SW 1271 (cell line): Measurements from ENCODE around the gene TMEM205.
"Not testable (repeated sequence)": the region's sequence is repeated elsewhere in the genome, so short reads cannot be mapped to it uniquely, and the experiment has no call there.

Source experiments
- DNase-seq, 2 experiments: peaks; one replicate each; lab custom pipeline; 2025; lab: John Stamatoyannopoulos, UW

TMEM205 gene

DNA sequence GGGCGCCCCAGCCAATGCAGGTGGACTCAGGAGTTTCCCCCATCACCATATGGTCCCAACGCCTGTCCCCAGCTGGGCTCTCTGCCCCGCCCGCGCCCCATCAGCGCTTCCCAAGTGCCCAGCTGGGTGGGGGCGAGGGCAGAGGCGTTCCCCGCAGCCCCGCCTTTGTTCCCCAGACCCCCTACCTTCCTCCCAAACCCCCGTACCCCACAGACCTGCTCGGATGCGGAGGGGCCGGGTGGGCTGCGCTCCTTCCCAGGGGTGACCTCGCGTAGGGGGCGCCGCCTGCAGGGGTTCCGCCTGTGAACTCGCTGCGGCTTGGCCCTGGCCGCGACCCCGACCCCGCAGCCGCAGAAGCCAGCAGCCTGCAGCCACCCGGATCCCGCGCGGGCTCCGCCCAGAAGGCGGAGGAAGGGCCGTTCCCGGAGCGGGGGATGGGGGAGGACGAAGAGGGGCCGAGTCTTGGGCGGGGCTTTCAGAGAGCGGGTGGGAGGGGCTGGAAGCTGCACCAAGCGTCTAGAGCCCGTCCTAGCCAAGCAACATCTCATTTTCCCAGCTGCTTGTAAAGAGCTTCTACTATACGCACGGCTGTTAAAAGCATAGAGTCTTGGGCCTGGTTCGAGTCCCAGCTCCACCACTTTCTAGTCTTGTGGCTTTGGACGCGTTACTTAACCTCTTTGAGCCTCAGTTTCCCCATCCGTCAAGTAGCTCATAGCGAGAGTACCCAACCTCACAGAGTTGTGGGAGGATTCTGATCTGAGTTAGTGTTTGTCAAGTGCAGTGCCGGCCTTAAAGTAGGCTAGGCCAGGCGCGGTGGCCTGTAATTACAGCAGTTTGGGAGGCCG, 6.6 kb downstream of the TMEM205 start, which contains the start of gene RAB3D:
Gene RAB3D, minus strand, starts transcription at position 404 of the 845 bp plus-strand sequence. CDS start 2,258 bp downstream, outside the sequence.
- DNase-seq = peak; percentile 55 to 88

GRCh38 chr19:11338569-11339253, 7.4 kb downstream of the TMEM205 start:
- no peak for DNase-seq

DNA sequence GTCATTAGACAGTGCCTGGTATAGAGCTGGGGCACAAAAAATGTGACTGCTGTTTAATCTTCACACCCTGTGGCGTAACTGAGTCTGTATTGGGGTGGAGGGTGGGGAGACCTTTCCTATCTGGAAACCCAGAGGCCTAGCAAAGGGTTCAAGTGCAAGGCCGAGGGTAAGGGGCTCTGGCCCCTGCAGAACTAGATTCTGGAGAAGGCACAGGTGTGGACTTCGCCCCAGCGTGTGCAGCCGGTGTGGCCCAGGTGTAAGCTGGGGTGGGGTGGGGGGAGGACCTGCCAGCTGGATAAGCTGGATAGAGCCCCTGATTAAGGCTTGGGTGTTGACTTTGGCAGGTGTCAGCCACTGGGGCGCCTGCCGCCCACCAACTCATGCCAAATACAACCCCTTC, 7.9 kb downstream of the TMEM205 start:
- no peak for DNase-seq

DNA sequence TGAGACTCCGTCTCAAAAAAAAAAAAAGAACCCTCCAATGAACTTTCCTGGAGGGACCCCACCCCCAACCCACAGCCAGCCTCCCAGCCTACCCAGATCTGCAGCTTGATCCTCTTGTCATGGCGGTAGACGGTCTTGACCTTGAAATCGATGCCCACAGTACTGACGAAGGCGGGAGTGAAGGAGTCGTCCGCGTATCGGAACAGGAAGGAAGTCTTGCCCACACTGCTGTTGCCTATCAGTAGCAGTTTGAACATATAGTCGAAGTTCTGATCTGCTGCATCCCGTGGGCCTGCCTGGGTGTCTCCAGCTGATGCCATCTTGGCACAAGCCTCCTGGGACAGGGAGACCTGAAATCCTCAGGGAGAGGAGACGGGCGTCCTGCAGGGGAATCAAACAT, 9.0 kb downstream of the TMEM205 start:
- DNase-seq = no peak

DNA sequence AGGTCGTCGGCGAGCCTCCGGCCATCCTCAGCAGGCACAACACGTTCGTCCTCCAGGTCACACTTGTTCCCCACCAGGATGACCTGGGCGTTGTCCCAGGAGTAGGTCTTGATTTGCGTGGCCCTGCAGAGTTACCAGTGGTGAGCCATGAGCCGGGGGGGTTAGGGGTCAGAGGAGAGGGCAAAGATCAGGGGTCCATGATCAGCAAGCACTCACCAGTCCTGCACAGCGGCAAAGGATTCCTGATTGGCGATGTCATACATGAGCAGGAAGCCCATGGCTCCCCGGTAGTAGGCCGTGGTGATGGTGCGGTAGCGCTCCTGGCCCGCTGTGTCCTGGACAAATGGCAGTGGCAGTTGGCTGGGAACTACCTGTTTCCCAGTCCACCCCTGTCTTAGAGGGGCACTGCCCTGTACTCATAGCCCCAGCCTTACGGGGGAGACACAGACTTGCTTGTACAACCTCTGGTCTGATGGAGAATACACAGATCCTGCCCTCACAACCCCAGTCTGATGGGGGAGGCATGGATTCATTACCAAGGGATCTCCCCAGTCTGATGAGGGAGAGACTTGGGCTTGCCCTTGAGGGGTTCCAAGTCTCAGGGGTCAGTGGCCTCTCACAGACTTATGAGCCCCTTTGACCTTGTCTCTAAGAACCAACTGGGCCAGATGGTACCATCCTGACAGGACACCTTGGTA, 10.5 kb downstream of the TMEM205 start:
- no peak for DNase-seq

GRCh38 chr19:11333838-11334237, 12.2 kb downstream of the TMEM205 start:
- peak in 1 of 2 experiments; percentile 35 for DNase-seq

DNA sequence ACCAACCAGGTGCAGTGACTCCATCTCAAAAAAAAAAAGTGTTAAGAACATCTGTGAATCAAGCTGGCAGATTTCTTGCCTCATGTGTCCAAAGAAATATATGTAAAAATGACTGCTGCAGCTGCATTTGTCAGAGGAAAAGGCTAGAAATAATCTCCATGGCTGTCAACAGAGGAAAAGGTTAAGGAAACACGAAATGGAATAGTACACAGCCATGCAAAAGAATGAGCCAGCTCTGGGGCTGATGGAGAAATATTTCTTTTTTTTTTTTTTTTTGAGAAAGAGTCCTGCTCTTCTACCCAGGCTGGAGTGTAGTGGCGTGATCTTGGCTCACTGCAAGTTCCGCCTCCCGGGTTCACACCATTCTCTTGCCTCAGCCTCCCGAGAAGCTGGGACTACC, 13.2 kb downstream of the TMEM205 start:
- DNase-seq = no peak

DNA sequence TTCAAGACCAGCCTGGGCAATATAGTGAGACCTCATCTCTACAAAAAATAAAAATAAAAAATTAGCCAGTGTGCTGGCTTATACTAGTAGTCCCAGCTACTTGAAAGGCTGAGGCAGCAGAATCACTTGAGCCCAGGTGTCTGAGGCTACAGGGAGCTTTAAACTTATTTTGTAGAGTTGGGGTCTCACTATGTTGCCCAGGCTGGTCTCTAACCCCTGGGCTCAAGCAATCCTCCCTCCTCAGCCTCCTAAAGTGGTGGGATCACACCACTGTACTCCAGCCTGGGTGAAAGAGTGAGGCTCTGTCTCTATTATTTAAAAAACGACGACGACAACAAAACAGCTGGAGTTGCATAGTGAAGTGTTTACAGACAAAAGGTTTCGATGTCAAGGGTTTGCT, 14.6 kb downstream of the TMEM205 start:
- no peak for DNase-seq

GRCh38 chr19:11330127-11330526, 15.9 kb downstream of the TMEM205 start:
- DNase-seq = no peak

DNA sequence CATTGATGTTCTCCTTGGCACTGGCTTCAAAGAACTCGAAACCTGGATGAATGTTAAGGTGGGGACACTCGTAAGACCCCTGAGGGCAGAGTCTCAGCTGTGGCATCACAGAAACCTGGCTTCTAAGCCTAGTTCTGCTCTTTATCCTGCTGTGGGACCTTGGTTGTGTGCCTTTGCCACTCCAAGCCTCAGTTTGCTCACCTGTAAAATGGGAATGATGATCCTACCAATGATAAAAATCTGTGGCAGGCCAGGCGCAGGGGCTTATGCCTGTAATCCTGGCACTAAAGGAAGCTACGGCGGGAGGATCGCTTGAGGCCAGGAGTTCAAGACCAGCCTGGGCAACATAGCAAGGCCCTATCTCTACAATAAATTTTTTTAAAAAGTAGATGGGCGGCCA, 20.5 kb downstream of the TMEM205 start:
- DNase-seq = no peak

GRCh38 chr19:11324748-11325389, 21.2 kb downstream of the TMEM205 start:
- DNase-seq = no peak

- peak; percentile 53 to 81 for DNase-seq
These were observed 21.9 kb downstream of the TMEM205 start for GRCh38 chr19:11324079-11324661.

DNA sequence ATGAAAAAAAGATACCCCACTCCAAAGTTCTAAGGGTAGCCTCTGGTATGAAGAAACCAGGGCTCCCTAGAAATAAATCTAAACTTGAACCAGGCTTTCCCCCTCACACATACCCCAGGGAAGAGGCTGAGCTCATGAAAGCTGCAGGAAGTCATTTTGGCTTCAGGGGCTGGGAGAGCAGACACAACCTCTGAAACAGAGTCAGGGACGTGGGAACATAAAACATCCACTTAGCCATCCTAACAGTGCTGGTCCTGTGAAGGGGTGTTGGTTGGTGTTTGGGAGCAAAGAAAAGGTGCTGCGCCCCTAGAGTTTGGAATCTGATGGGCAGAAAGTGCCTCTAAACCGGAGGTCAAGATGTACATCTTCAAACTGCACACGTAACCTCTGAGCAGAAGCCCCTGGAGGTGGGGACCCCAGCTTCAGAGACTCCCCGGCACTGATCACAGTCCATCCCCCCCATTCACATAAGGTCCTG, 22.4 kb downstream of the TMEM205 start:
- no peak for DNase-seq

DNA sequence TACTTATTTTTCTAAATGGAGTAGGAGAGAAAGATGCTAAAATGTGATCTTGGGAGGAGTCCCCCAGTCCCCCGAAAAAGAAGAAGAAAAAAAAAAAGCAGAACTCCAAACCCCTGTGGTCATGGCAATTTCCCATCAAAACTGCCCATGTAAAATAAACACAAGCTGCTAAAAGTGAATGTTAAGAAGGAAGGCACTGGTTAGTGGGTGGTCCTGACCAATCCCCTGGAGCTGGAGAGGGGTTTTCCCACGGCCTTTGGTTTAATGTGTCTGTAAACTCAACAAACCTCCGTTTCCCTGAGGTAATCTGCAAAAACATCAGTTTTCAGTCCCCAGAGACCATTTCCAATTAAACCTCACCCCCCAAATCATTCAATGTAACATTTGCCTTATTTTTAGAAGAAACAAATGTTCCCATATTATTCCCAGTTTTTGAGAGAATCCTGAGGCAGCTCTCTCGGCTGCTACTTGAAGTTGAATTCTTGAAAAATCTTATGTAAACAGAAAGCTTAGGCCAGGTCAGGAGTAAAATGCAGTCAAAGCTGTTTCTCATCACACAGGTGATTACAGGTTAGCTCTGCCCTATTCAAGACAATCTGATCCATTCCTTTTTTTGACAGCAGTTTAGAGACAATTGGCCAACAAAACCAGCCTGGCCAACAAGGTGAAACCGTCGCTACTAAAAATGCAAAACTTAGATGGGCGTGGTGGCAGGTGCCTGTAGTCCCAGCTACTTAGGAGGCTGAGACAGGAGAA, 23.6 kb downstream of the TMEM205 start:
- DNase-seq = no peak

GRCh38 chr19:11321191-11322126, 24.6 kb downstream of the TMEM205 start:
- DNase-seq = no peak

DNA sequence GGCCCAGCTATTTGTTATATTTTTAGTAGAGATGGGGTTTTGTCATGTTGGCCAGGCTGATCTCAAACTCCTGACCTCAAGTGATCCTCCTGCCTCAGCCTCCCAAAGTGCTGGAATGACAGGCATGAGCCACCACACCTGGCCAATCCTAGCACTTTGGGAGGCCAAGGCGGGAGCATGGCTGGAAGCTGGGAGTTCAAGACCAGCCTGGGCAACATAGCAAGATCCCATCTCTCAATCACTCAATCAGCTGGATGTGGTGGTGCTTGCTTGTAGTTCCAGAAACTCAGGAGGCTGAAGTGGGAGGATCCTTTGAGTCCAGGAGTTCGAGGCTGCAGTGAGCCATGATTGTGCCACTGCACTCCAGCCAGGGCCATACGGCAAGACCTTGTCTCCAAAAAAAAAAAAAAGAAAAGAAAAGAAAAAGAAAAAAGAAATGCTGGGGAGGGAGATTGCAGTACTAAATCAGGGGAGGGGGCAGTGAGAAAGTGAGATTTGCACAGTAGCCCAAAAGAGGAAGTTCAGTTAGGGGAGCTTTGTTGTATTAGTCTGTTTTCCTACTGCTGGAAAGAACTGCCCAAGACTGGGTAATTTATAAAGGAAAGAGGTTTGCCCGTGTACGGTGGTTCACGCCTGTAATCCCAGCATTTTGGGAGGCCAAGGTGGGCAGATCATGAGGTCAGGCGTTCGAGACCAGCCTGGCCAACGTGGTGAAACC, 25.6 kb downstream of the TMEM205 start:
- DNase-seq = not testable (repeated sequence)

GRCh38 chr19:11306337-11306736, 39.7 kb downstream of the TMEM205 start:
- no peak for DNase-seq

DNA sequence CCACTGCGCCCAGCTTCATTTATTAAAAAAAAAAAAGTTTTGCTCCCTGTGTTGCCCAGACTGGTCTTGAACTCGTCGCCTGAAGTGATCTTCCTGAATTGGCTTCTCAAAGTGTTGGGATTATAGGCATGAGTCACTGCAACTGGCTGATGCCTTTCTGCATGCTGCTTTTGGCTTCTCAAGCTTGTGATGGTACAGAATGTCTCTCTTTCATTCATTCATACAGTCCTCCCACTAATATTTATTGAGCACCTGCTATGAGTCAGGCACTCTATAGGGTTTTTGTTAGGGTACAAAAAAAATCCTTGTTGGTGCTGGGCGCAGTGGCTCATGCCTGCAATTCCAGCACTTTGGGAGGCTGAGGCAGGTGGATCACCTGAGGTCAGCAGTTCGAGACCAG, 41.1 kb downstream of the TMEM205 start:
- DNase-seq = no peak

GRCh38 chr19:11300811-11301120, 45.3 kb downstream of the TMEM205 start:
- DNase-seq = no peak
